GM23338 (cell line): Measurements from ENCODE around the gene AKAP1.

Experiments used
- CTCF ChIP-seq, 2 experiments: fragments of 200-600 bp in 1 of 2; sonication (generic) in 1 of 2; conservative IDR thresholded peaks; 2 replicates each; pipeline versions ENCODE4 v1.5.1 to v1.6.1; 2016 to 2017; ENCODE audit warnings: antibody characterized with exemption in 2 of 2, low read depth in 2 of 2, mild to moderate bottlenecking in 2 of 2, moderate library complexity in 1 of 2
- ETS1 ChIP-seq: IDR thresholded peaks from 2 replicates; pipeline ENCODE4 v1.6.1; 2016; ENCODE audit warnings: antibody characterized with exemption
- EZH2 ChIP-seq: fragments of 200-600 bp; sonication (generic); IDR thresholded peaks from one replicate; pipeline ENCODE4 v1.8.0; 2017; ENCODE audit warnings: antibody characterized with exemption, mild to moderate bottlenecking, low read depth; ENCODE audit not compliant: unreplicated experiment
- EZH2phosphoT487 ChIP-seq: fragments of 200-600 bp; sonication (generic); IDR thresholded peaks from one replicate; pipeline ENCODE4 v1.8.1; 2018; ENCODE audit warnings: antibody characterized with exemption; ENCODE audit not compliant: unreplicated experiment
- JUNB ChIP-seq: IDR thresholded peaks from one replicate; pipeline ENCODE4 v1.6.1; 2016; ENCODE audit warnings: antibody characterized with exemption; ENCODE audit not compliant: unreplicated experiment
- POLR2AphosphoS5 ChIP-seq: IDR thresholded peaks from 2 replicates; pipeline ENCODE4 v1.6.1; 2016; ENCODE audit warnings: antibody characterized with exemption, low read depth
- REST ChIP-seq: IDR thresholded peaks from one replicate; pipeline ENCODE4 v1.6.1; 2018; ENCODE audit warnings: antibody characterized with exemption; ENCODE audit not compliant: unreplicated experiment
- STAT1 ChIP-seq: IDR thresholded peaks from one replicate; pipeline ENCODE4 v1.6.1; 2016; ENCODE audit warnings: antibody characterized with exemption; ENCODE audit not compliant: unreplicated experiment
- ZNF114 ChIP-seq: fragments of 250-450 bp; sonication (Bioruptor Pico); IDR thresholded peaks from 2 replicates; pipeline ENCODE4 v1.5.0; 2020; ENCODE audit warnings: mild to moderate bottlenecking, moderate library complexity

- no peak for TF ChIP-seq CTCF (conservative IDR thresholded peaks at IDR 0.05; ENCODE audit: low read depth in 2 of 2)
- no peak for TF ChIP-seq EZH2
- TF ChIP-seq EZH2phosphoT487, result no peak
- no peak for TF ChIP-seq POLR2AphosphoS5
- TF ChIP-seq ETS1, result no peak
- TF ChIP-seq STAT1, result no peak
- TF ChIP-seq REST, result no peak
- TF ChIP-seq ZNF114 (CRISPR knock-in tag), result no peak
- TF ChIP-seq JUNB, result no peak
These were observed 665 bp upstream of the AKAP1 start for GRCh38 chr17:57084361-57084801.
